GM10266 (cell line): ENCODE data around the gene AMOT.

Source experiments
- DNase-seq: peaks from one replicate; pipeline ENCODE4 v3.0.0; 2012; ENCODE audit errors: extremely low spot score
- TF ChIP-seq, protein P1 (sequence below): IDR thresholded peaks from 2 replicates; pipeline ENCODE4 v1.5.1; 2012; ENCODE audit warnings: mild to moderate bottlenecking, low read depth; ENCODE audit not compliant: control insufficient read depth, insufficient read depth; ENCODE audit errors: missing control alignments

The AMOT gene

DNA sequence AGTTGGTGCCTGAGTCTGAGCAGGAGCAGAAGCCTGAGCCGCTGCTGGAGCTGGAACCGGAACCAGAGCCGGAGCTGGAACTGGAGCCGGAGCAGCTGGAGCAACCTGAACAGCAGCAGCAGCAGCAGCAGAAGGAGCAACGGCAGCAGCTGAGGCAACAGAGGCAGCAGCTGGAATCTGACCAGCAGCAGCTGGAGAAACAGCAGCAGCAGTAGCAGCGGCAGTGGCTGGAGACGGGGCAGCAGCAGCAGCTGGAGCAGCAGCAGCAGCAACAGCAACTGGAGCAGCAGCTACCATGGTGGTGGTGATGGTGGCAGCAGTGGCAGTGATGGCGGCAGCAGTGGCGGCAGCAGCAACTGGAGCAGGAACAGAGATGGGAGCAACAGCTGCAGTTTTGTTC is 61.5 kb downstream of the AMOT start:
- DNase-seq = no peak
- TF ChIP-seq, protein P1, sequence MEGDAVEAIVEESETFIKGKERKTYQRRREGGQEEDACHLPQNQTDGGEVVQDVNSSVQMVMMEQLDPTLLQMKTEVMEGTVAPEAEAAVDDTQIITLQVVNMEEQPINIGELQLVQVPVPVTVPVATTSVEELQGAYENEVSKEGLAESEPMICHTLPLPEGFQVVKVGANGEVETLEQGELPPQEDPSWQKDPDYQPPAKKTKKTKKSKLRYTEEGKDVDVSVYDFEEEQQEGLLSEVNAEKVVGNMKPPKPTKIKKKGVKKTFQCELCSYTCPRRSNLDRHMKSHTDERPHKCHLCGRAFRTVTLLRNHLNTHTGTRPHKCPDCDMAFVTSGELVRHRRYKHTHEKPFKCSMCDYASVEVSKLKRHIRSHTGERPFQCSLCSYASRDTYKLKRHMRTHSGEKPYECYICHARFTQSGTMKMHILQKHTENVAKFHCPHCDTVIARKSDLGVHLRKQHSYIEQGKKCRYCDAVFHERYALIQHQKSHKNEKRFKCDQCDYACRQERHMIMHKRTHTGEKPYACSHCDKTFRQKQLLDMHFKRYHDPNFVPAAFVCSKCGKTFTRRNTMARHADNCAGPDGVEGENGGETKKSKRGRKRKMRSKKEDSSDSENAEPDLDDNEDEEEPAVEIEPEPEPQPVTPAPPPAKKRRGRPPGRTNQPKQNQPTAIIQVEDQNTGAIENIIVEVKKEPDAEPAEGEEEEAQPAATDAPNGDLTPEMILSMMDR = no peak

DNA sequence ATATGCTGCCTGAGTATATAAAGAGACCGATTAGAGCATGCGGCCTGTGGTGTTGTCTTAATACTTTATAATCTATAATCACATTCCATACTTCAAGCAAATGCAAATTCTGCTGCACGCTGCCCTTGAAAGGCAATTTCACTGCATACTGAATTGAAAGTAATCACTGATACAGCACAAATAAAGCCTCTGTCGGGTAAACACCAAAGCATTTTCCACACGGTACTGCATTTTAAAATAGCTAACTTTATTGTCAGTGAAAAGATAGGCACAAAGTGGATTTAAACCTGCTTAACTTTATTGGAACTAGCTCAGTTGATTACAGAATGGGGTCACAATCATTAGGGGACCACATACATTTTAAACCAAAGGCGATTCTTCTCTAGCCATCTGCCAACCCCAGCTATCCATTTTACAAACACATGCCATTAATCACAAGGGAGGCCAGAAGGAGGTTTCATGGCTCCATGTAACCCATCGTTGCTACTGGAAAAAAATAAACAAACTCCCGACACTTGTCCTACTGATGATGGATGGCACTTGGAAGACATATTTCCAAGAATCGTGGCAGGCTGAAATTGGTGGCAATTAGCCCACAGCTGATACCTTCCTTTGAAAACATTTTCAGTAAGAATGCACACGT is 65.9 kb downstream of the AMOT start:
- TF ChIP-seq, protein P1 = no peak
- DNase-seq = no peak

DNA sequence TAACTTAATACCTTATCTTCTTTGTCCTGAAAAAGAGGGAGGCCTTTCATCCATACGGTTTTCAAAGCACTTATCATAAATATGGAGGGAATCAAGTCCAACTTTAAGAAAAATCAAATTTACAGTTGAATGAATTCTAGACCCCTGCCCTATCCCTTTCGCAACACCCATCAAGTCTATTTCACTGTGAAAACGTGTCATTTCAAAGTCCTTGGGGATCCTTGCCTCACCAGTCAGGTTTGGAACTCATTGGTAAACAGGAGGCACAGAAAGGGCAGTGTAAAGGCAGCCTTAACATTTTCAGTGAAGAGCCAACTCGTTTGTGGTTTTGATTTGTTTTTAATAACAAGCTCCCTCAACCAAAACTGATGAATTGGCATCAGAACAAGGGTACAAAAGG is 66.5 kb downstream of the AMOT start:
- TF ChIP-seq, protein P1 = no peak
- DNase-seq = no peak

DNA sequence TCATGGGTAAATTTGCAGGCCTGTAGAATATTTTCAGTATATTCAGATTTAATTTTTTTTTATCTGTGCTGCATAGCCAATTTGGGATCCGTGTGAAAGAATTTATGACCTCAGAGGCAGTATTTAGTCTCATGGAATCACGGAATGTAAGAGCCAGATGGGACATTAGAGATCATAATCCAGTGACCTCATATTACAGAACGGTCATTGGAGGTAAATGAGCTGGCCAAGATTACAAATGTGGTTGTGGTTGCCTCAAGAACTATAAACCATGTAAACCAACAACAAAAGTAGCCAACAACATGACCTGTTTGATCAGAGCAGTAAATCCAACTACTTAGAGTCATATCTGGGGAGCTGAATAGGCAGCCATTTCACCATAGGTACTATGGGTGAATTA is 71.6 kb downstream of the AMOT start:
- DNase-seq = no peak
- TF ChIP-seq, protein P1 = no peak

DNA sequence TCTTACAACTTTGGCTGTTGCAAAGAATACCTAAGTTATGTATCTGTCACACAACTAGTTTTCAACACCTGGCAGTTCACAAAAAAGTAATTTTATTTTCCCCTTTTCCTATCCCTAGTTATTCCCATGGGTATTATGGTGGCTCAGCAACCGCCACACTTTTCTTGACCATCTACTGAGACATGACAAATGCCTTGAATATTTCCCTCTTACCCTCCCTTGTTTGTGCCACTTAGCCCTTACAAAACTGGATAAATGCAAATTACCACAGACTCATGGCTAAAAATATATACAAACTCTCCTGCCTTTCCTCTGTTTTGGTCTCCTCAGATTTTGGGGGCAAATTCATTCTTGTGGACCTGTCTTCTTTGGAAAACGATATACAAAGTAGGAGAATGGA is 72.1 kb downstream of the AMOT start:
- TF ChIP-seq, protein P1 = no peak
- no peak for DNase-seq

DNA sequence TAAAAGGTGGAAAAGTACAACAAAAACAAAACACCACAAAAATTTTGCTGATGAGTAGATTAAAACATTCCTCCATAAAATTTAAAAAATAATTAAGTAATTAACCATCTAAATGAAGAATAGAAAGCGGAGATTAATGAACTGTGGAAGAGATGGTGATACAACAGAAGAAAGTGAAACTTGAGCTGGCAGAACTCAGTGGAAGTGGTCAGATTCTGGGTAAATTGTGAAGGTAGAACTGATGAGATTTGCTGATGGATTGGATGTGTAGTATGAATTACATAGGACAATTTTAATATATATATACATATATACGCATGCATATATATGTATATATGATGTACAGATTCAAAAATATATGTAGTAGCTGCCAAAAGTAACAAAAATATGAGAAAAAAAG is 73.9 kb downstream of the AMOT start:
- DNase-seq = no peak
- TF ChIP-seq, protein P1 = no peak

DNA sequence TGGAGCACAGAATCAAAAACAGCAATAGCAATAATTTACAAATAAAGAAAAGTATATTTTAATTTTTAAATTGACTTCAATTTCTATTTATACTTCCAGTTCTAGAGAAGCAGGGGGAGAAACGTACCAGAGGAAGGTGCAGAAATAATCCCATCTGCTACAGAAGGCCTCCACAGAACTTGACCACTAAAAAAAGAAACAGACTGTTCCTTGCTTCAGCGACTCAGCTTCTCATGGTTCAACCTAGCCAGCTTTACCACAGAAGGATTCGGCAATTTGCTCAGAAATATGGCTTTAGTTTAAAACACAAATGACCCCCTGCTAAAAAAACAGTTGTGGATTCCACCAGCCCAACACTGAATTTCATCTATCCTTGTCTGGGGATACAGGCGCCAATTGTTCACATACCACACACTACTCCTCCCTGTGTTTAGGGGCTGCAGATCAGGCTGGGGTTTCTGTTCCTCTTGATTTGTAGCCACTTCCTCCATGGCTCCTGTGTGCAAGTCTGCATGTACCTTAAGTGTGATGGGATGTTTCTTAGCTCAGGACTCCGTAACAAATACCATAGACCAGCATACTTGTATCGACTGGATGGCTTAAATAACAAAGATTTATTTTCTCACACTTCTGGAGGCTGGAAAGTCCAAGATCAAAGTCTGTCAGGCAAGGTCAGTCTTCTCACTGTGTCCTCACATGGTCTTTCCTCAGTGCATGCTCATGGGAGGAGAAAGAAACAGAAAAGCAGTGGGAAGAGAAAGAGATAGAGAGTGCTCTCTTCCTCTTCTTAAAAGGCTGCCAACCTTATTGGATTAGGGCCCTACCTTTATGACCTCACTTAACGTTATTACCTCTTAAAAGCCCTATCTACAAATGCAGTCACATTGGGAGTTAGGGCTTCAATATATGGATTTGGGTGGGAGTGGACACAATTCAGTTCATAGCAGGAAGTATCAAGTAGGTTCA is 79.1 kb downstream of the AMOT start:
- peak; percentile 4 for DNase-seq

More for the DNA sequence above, 79.1 kb downstream of the AMOT start:
- TF ChIP-seq, protein P1 = no peak
